GM12878 (cell line): ENCODE data around the gene SMIM44.

Source experiments
- CBX5 ChIP-seq: sonication (generic); IDR thresholded peaks from 2 replicates; pipeline ENCODE4 v1.6.1; 2016; ENCODE audit warnings: low read depth, moderate library complexity, mild to moderate bottlenecking, inconsistent platforms
- CHD2 ChIP-seq: IDR thresholded peaks from 2 replicates; pipeline ENCODE4 v1.6.1; 2011; ENCODE audit warnings: low read depth, low read length, improper control_type of control experiment, borderline replicate concordance
- GATAD2B ChIP-seq: fragments of 450-650 bp; conservative IDR thresholded peaks from 2 replicates; pipeline ENCODE4 v1.6.1; 2017; ENCODE audit warnings: low read depth, mild to moderate bottlenecking, moderate library complexity
- POLR2AphosphoS5 ChIP-seq: IDR thresholded peaks from 2 replicates; pipeline ENCODE4 v1.6.1; 2011; ENCODE audit warnings: mild to moderate bottlenecking, low read length, inconsistent platforms
- RFX5 ChIP-seq: IDR thresholded peaks from 2 replicates; pipeline ENCODE4 v1.6.1; 2011; ENCODE audit warnings: low read depth, low read length, improper control_type of control experiment
- TF ChIP-seq, protein P1 (sequence below), 3 experiments: IDR thresholded peaks in 2 of 3; conservative IDR thresholded peaks in 1 of 3; 2 replicates each; pipeline ENCODE4 v1.5.1; 2011; ENCODE audit warnings: low read depth in 3 of 3, low read length in 3 of 3, mild to moderate bottlenecking in 3 of 3, control low read depth in 2 of 3, moderate library complexity in 2 of 3, inconsistent platforms in 1 of 3, mixed read lengths in 1 of 3; ENCODE audit not compliant: control insufficient read depth in 2 of 3, insufficient read depth in 1 of 3; ENCODE audit errors: extremely low read depth in 1 of 3
- TF ChIP-seq, protein P2 (sequence below): IDR thresholded peaks from 2 replicates; pipeline ENCODE4 v1.6.1; 2011; ENCODE audit warnings: borderline replicate concordance, low read depth, mild to moderate bottlenecking, moderate library complexity, low read length; ENCODE audit not compliant: insufficient read depth, poor library complexity, severe bottlenecking
- TF ChIP-seq, protein P3 (sequence below): fragments of 450-650 bp; formaldehyde crosslinking; IDR thresholded peaks from 2 replicates; pipeline ENCODE4 v1.4.0; 2020; ENCODE audit warnings: mild to moderate bottlenecking, moderate library complexity

DNA sequence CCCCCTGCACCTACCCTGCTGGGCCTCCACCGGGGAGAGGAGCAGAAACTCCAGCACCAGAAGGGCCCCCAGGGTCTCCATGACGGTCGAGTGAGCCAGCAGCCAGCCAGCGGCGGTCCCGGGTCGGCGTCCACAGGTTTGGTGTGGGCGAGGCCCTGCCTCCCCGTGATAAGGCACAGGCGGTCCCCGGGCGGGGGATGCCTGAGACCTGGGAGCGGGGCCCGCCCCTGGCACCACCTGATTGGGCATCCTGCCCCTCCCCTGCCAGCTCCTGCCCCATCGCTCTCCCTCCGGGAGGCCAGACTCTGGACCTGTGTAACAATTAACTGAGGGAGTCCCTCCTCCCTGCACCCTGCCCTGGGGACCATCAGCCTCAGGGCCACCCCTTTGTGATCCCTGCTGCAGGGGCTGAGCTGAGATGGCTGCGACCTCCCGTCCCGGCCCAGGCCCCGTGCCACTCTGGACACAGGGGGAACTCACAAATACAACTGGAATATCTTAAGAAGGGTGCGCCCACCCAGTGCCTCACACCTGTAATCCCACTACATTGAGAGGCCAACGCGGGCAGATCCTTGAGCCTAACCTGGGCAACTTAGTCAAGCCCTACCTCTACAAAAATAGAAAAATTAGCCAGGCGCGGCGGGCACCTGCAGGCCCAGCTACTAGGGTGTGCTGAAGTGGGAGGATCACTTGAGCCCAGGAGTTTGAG is 2.7 kb downstream of the SMIM44 start, which contains the start of gene SMIM24:
- TF ChIP-seq GATAD2B (no peak), RFX5 (no peak), POLR2AphosphoS5 (no peak), CBX5 (no peak), CHD2 (no peak)
- TF ChIP-seq, protein P1, sequence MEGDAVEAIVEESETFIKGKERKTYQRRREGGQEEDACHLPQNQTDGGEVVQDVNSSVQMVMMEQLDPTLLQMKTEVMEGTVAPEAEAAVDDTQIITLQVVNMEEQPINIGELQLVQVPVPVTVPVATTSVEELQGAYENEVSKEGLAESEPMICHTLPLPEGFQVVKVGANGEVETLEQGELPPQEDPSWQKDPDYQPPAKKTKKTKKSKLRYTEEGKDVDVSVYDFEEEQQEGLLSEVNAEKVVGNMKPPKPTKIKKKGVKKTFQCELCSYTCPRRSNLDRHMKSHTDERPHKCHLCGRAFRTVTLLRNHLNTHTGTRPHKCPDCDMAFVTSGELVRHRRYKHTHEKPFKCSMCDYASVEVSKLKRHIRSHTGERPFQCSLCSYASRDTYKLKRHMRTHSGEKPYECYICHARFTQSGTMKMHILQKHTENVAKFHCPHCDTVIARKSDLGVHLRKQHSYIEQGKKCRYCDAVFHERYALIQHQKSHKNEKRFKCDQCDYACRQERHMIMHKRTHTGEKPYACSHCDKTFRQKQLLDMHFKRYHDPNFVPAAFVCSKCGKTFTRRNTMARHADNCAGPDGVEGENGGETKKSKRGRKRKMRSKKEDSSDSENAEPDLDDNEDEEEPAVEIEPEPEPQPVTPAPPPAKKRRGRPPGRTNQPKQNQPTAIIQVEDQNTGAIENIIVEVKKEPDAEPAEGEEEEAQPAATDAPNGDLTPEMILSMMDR (IDR thresholded peaks at IDR 0.05 in 2 of 3, conservative IDR thresholded peaks at IDR 0.05 in 1 of 3; ENCODE audit: control insufficient read depth in 2 of 3, extremely low read depth in 1 of 3, insufficient read depth in 1 of 3, low read depth in 3 of 3, low read length in 3 of 3): no peak
- TF ChIP-seq, protein P2, sequence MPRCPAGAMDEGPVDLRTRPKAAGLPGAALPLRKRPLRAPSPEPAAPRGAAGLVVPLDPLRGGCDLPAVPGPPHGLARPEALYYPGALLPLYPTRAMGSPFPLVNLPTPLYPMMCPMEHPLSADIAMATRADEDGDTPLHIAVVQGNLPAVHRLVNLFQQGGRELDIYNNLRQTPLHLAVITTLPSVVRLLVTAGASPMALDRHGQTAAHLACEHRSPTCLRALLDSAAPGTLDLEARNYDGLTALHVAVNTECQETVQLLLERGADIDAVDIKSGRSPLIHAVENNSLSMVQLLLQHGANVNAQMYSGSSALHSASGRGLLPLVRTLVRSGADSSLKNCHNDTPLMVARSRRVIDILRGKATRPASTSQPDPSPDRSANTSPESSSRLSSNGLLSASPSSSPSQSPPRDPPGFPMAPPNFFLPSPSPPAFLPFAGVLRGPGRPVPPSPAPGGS: no peak
- TF ChIP-seq, protein P3, sequence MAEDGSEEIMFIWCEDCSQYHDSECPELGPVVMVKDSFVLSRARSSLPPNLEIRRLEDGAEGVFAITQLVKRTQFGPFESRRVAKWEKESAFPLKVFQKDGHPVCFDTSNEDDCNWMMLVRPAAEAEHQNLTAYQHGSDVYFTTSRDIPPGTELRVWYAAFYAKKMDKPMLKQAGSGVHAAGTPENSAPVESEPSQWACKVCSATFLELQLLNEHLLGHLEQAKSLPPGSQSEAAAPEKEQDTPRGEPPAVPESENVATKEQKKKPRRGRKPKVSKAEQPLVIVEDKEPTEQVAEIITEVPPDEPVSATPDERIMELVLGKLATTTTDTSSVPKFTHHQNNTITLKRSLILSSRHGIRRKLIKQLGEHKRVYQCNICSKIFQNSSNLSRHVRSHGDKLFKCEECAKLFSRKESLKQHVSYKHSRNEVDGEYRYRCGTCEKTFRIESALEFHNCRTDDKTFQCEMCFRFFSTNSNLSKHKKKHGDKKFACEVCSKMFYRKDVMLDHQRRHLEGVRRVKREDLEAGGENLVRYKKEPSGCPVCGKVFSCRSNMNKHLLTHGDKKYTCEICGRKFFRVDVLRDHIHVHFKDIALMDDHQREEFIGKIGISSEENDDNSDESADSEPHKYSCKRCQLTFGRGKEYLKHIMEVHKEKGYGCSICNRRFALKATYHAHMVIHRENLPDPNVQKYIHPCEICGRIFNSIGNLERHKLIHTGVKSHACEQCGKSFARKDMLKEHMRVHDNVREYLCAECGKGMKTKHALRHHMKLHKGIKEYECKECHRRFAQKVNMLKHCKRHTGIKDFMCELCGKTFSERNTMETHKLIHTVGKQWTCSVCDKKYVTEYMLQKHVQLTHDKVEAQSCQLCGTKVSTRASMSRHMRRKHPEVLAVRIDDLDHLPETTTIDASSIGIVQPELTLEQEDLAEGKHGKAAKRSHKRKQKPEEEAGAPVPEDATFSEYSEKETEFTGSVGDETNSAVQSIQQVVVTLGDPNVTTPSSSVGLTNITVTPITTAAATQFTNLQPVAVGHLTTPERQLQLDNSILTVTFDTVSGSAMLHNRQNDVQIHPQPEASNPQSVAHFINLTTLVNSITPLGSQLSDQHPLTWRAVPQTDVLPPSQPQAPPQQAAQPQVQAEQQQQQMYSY (CRISPR knock-in tag): no peak
